Measurements from ENCODE around the gene KRT4.

KRT4 gene

DNA sequence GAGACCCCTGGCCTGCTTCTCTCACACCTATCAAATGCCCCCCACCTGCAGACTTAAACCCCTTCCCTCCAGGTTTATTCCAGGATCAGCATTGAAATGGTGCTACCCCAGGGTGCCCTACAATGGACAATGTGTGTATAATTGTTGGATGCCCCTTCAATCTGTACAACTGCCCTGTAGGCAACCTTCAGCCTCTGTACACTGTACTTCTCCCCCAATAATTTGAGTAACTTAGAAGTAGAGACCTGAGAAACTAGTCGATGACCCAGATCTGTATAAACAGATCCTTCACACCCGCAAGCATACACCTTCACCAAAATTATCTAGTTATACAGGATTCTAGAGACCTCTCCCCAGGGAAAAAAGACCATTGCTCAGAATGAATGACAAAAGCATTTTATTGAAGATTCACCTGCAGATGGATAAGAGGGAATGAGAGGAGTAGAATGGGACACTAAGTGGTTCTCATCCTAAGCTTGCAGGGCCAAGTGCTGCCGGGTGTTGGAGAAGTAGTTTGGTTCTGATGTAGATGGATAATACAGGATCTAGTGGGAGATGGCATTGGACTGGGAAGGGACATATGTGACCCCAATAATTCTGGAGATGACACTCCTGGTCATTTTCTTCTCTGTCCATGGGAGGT lies 7.6 kb downstream of the KRT4 start:
- no peaks in the 10 kb centered on the region for H3K9me3 Mint-ChIP-seq
- H3K27ac Mint-ChIP-seq, result no peak overlapping the region
- H3K4me1 Mint-ChIP-seq, result peaks cover 17% of the 10 kb centered on the region
- H3K4me3 Mint-ChIP-seq, result no peak overlapping the region
- TF ChIP-seq, protein P1, sequence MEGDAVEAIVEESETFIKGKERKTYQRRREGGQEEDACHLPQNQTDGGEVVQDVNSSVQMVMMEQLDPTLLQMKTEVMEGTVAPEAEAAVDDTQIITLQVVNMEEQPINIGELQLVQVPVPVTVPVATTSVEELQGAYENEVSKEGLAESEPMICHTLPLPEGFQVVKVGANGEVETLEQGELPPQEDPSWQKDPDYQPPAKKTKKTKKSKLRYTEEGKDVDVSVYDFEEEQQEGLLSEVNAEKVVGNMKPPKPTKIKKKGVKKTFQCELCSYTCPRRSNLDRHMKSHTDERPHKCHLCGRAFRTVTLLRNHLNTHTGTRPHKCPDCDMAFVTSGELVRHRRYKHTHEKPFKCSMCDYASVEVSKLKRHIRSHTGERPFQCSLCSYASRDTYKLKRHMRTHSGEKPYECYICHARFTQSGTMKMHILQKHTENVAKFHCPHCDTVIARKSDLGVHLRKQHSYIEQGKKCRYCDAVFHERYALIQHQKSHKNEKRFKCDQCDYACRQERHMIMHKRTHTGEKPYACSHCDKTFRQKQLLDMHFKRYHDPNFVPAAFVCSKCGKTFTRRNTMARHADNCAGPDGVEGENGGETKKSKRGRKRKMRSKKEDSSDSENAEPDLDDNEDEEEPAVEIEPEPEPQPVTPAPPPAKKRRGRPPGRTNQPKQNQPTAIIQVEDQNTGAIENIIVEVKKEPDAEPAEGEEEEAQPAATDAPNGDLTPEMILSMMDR (IDR thresholded peaks at IDR 0.05; ENCODE audit: unreplicated experiment in 3 of 3), result no peak
- peaks cover 36% of the 10 kb centered on the region for H3K27me3 Mint-ChIP-seq (ENCODE audit: low read depth)
- H3K36me3 Mint-ChIP-seq (ENCODE audit: low read depth), result no peaks in the 10 kb centered on the region

DNA sequence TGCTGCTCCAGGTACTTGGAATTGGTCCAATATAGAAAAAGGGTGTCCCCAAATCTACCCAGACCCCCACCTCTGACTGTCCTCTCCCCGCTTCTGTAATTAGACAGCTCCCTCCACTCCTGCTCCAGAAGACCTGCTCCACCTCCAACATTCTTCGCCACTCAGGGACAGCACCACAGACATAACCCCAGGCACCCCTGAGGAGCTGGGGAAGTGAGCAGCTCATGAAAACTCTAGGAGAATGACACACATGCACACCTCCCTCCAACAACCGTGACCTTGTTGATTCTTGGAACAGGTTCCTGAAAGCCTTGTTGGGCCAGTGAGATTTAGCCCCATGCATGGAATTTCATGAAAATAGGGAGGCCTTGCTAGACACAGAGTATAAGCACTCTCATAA lies 8.2 kb downstream of the KRT4 start:
- TF ChIP-seq, protein P1 (IDR thresholded peaks at IDR 0.05; ENCODE audit: unreplicated experiment in 3 of 3), result no peak
- no peak overlapping the region for H3K4me3 Mint-ChIP-seq
- peaks cover 36% of the 10 kb centered on the region for H3K27me3 Mint-ChIP-seq (ENCODE audit: low read depth)
- H3K36me3 Mint-ChIP-seq (ENCODE audit: low read depth), result no peaks in the 10 kb centered on the region
- no peaks in the 10 kb centered on the region for H3K9me3 Mint-ChIP-seq
- peaks cover 17% of the 10 kb centered on the region for H3K4me1 Mint-ChIP-seq
- H3K27ac Mint-ChIP-seq, result no peak overlapping the region

DNA sequence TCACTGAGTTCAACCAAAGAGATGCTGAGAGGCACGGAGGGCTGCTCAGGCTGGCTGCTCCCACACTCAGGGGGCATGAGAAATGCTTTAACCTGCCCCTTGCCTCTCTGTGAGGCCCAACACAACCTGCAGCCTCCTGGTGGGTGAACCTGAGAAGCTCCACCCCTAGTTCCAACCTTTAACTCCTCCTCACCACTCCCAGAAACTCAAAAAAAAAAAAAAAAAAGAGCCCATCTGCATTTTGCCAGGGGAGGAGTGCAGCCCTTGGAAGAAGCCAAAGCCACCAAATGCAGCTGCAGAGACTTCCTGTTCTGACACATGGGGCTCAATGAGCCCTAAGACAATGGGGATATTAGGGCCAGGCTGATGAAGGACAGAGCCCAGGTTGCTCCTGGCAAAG lies 8.9 kb downstream of the KRT4 start:
- Mint-ChIP-seq H3K4me3 (no peak overlapping the region), H3K4me1 (peaks cover 17% of the 10 kb centered on the region), H3K27me3 (ENCODE audit: low read depth) (peaks cover 36% of the 10 kb centered on the region), H3K9me3 (no peaks in the 10 kb centered on the region), H3K36me3 (ENCODE audit: low read depth) (no peaks in the 10 kb centered on the region), H3K27ac (no peak overlapping the region)
- TF ChIP-seq, protein P1 (IDR thresholded peaks at IDR 0.05; ENCODE audit: unreplicated experiment in 3 of 3), result no peak

DNA sequence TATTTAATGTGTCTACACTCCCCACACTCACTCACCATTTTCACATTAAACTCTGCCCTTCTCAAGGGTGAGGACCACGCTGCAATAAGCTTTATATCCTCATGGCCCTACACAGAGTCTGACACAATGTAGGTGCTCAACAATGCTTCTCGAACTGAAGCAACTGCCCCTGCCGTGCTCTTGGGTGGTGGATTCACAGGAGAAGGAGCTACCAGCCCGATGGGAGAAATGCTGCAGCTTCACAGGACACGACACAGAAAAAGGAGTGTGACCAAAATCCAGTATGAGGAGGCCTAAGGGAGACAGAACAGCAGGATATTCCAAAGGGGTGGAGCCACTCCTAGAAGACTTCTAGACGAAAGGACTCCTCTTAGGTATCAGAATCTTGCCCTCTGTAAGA lies 11.5 kb downstream of the KRT4 start:
- Mint-ChIP-seq H3K4me3 (no peak overlapping the region), H3K27ac (no peak overlapping the region), H3K27me3 (ENCODE audit: low read depth) (peaks cover 24% of the 10 kb centered on the region), H3K36me3 (ENCODE audit: low read depth) (no peaks in the 10 kb centered on the region), H3K9me3 (no peaks in the 10 kb centered on the region), H3K4me1 (peaks cover 17% of the 10 kb centered on the region)
- TF ChIP-seq, protein P1 (IDR thresholded peaks at IDR 0.05; ENCODE audit: unreplicated experiment in 3 of 3), result no peak

DNA sequence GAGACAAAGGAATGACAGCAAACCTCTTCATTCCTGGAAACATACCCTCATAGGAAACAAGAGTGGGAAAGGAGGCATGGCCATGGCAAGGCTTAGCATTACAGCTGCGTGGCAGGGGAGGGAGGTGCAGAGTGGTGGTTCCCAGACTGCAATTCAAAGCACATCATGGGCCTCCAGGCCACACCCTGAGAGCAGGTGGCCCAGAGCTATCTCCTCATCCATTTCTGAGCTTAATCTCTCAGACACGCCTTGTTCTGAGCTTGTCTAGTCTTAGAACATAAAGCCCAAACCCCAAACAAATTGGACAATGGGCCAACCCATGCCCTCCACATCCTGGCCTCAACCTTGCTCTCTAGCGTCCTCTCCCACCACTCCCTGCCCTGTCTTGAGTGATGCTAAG lies 12.1 kb downstream of the KRT4 start:
- peaks cover 24% of the 10 kb centered on the region for H3K27me3 Mint-ChIP-seq (ENCODE audit: low read depth)
- peaks cover 17% of the 10 kb centered on the region for H3K4me1 Mint-ChIP-seq
- no peaks in the 10 kb centered on the region for H3K9me3 Mint-ChIP-seq

More for the DNA sequence above, 12.1 kb downstream of the KRT4 start:
- no peak overlapping the region for H3K27ac Mint-ChIP-seq
- no peak overlapping the region for H3K4me3 Mint-ChIP-seq
- TF ChIP-seq, protein P1 (IDR thresholded peaks at IDR 0.05; ENCODE audit: unreplicated experiment in 3 of 3), result no peak
- no peaks in the 10 kb centered on the region for H3K36me3 Mint-ChIP-seq (ENCODE audit: low read depth)
